ENCODE data around the gene MUC5AC.

Gene MUC5AC

GRCh38 chr11:1160231-1161101 lies 2.7 kb downstream of the MUC5AC start:
- no peak for TF ChIP-seq CTCF (IDR thresholded peaks at IDR 0.05; ENCODE audit: low read depth, low read length)
- DNase-seq (ENCODE audit: low read depth in 2 of 2), result no peak
- H3K4me3 ChIP-seq (replicated peaks in 1 of 2; ENCODE audit: low read depth in 2 of 2, low read length in 2 of 2), result no peak overlapping the region

GRCh38 chr11:1161410-1162137 lies 3.8 kb downstream of the MUC5AC start:
- H3K4me3 ChIP-seq (replicated peaks in 1 of 2; ENCODE audit: low read depth in 2 of 2, low read length in 2 of 2), result no peak overlapping the region
- TF ChIP-seq CTCF (IDR thresholded peaks at IDR 0.05; ENCODE audit: low read depth, low read length), result no peak
- no peak for DNase-seq (ENCODE audit: low read depth in 2 of 2)

GRCh38 chr11:1162138-1162475 lies 4.4 kb downstream of the MUC5AC start:
- no peak for DNase-seq (ENCODE audit: low read depth in 2 of 2)
- no peak for TF ChIP-seq CTCF (IDR thresholded peaks at IDR 0.05; ENCODE audit: low read depth, low read length)

GRCh38 chr11:1162491-1163311 lies 4.9 kb downstream of the MUC5AC start:
- TF ChIP-seq CTCF (IDR thresholded peaks at IDR 0.05; ENCODE audit: low read depth, low read length), result no peak
- no peak for DNase-seq (ENCODE audit: low read depth in 2 of 2)
- H3K4me3 ChIP-seq (replicated peaks in 1 of 2; ENCODE audit: low read depth in 2 of 2, low read length in 2 of 2), result no peak overlapping the region

More at GRCh38 chr11:1162138-1162475, 4.4 kb downstream of the MUC5AC start:
- H3K4me3 ChIP-seq (replicated peaks in 1 of 2; ENCODE audit: low read depth in 2 of 2, low read length in 2 of 2), result no peak overlapping the region

GRCh38 chr11:1163321-1163910 lies 5.7 kb downstream of the MUC5AC start:
- no peak overlapping the region for H3K4me3 ChIP-seq (replicated peaks in 1 of 2; ENCODE audit: low read depth in 2 of 2, low read length in 2 of 2)
- no peak for TF ChIP-seq CTCF (IDR thresholded peaks at IDR 0.05; ENCODE audit: low read depth, low read length)
- DNase-seq (ENCODE audit: low read depth in 2 of 2), result no peak

Measured in cardiac fibroblast (primary cell).